ENCODE results near the gene EOGT. TPM values are rescaled to one million over a fixed set of nuclear protein-coding genes. Genes with fewer than 3 reads are reported as not detected.
A peak's percentile ranks its signal among the peaks of the same experiment; 100 is the strongest.

EOGT gene
- total RNA-seq, 2 donors from 2014 or later: 59.2 to 60.3 TPM

DNA sequence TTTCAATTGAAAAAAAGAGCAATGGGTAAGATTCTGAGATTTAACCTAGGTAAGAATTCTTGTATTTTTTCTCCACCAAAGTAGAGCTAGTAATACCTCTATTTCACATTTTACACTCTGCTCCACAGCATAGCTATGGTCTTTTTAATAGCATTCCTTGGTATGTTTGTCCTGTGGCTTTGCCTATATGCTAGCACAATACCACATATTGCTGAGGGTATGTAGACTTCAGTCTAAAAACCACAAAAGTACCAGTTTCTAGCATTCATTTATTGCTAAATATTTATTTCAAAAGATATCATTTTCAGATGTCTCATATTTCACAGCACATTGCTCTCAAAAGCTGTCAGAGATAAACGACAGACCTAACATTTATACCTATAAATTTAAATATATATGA lies 18.2 kb upstream of the EOGT start:
- no peaks in the 10 kb centered on the region for H3K27me3 ChIP-seq
- H3K36me3 ChIP-seq: peaks cover 91% of the 10 kb centered on the region
- no peak overlapping the region for H3K4me3 ChIP-seq
- H3K27ac ChIP-seq: no peak overlapping the region
- no peaks in the 10 kb centered on the region for H3K4me1 ChIP-seq
- DNase-seq (ENCODE audit: low spot score): no peak
- no peaks in the 10 kb centered on the region for H3K9me3 ChIP-seq
- TF ChIP-seq, protein P1, sequence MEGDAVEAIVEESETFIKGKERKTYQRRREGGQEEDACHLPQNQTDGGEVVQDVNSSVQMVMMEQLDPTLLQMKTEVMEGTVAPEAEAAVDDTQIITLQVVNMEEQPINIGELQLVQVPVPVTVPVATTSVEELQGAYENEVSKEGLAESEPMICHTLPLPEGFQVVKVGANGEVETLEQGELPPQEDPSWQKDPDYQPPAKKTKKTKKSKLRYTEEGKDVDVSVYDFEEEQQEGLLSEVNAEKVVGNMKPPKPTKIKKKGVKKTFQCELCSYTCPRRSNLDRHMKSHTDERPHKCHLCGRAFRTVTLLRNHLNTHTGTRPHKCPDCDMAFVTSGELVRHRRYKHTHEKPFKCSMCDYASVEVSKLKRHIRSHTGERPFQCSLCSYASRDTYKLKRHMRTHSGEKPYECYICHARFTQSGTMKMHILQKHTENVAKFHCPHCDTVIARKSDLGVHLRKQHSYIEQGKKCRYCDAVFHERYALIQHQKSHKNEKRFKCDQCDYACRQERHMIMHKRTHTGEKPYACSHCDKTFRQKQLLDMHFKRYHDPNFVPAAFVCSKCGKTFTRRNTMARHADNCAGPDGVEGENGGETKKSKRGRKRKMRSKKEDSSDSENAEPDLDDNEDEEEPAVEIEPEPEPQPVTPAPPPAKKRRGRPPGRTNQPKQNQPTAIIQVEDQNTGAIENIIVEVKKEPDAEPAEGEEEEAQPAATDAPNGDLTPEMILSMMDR (IDR thresholded peaks at IDR 0.05): no peak

DNA sequence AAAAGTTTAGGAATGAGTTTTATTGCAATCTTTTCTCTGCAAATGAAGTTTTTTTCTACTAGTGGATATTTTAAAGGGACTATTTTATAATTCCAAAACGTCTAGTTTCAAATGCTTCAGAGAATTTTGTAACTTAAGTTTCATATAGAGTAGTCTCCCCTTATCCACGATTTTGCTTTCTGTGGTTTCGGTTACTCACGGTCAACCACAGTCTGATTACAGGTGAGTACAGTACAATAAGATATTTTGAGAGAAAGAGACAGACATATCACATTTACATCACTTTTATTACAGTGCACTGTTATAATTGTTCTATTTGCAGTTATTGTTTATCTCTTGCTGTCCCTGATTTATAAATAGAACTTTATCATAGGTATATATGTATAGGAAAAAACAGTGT lies 7.4 kb upstream of the EOGT start:
- no peak for DNase-seq (ENCODE audit: low spot score)
- no peaks in the 10 kb centered on the region for H3K4me1 ChIP-seq
- no peak overlapping the region for H3K4me3 ChIP-seq
- no peaks in the 10 kb centered on the region for H3K9me3 ChIP-seq
- H3K36me3 ChIP-seq: peaks cover 30% of the 10 kb centered on the region
- no peaks in the 10 kb centered on the region for H3K27me3 ChIP-seq
- TF ChIP-seq, protein P1 (IDR thresholded peaks at IDR 0.05): no peak
- no peak overlapping the region for H3K27ac ChIP-seq

DNA sequence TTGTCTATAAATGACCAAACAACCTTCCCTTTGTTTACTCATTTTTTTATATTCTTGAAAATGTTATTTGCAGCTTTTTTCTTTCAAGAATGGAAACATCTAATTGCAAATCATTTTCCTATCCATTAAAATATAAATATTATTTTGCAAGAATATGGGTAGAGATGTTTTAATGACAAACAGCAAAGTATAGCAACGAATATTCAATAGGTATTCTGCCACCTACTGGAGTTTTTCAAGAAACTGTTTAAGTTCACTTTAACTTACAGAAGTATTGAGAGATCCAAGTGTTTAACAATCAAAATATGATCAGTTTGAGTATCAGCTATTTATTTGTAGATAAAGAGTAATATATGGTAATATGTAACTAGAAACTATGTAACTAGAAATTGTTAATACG lies 6.9 kb upstream of the EOGT start:
- no peak overlapping the region for H3K27ac ChIP-seq
- H3K4me3 ChIP-seq: no peak overlapping the region
- no peak for DNase-seq (ENCODE audit: low spot score)
- H3K27me3 ChIP-seq: no peaks in the 10 kb centered on the region
- TF ChIP-seq, protein P1 (IDR thresholded peaks at IDR 0.05): peak in 1 of 2 donors; percentile 36
- H3K36me3 ChIP-seq: peaks cover 26% of the 10 kb centered on the region
- H3K4me1 ChIP-seq: no peaks in the 10 kb centered on the region
- H3K9me3 ChIP-seq: no peaks in the 10 kb centered on the region

DNA sequence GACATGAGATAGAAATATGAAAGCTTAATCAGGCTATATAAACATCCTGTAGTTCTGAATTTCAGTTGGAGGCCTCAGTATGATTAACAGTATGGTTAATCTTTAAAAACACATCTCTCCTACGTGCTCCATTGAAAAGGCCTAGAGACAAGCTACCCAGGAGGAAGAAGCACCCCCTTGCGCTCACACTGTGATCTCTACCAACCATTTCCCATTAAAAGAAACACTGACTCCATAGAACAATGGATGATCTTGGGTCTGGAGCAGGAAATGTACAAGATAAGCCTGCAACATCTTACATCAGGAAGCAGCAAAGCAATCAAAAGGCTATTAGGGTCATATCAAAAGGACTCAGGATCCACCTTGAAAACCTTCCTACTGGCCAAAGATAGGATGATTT lies 3.4 kb upstream of the EOGT start:
- DNase-seq (ENCODE audit: low spot score): no peak
- Histone ChIP-seq H3K36me3 (peaks cover 8% of the 10 kb centered on the region), H3K27ac (no peak overlapping the region), H3K27me3 (no peaks in the 10 kb centered on the region), H3K9me3 (no peaks in the 10 kb centered on the region), H3K4me3 (no peak overlapping the region), H3K4me1 (peaks cover 0 to 20% of the 10 kb centered on the region in 2 donors)
- TF ChIP-seq, protein P1 (IDR thresholded peaks at IDR 0.05): no peak

DNA sequence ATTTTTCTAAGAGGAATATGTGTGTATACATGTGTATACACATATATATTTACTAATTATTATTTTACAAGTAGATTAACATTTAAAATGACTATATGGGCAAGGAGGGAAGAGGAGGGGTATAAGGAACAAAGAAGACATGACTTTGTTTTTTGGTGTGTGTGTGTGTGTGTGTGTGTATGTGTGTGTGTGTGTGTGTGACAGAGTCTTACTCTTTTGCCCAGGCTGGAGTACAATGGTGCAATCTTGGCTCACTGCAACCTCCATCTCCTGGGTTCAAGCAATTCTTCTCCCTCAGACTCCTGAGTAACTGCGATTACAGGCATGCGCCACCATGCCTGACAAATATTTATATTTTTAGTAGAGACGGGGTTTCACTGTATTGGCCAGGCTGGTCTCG lies 2.6 kb upstream of the EOGT start:
- H3K36me3 ChIP-seq: peaks cover 4% of the 10 kb centered on the region
- H3K27ac ChIP-seq: no peak overlapping the region
- no peak for DNase-seq (ENCODE audit: low spot score)
- no peak overlapping the region for H3K4me3 ChIP-seq
- H3K27me3 ChIP-seq: no peaks in the 10 kb centered on the region
- H3K9me3 ChIP-seq: no peaks in the 10 kb centered on the region
- TF ChIP-seq, protein P1 (IDR thresholded peaks at IDR 0.05): no peak
- H3K4me1 ChIP-seq: peaks cover 0 to 24% of the 10 kb centered on the region in 2 donors

DNA sequence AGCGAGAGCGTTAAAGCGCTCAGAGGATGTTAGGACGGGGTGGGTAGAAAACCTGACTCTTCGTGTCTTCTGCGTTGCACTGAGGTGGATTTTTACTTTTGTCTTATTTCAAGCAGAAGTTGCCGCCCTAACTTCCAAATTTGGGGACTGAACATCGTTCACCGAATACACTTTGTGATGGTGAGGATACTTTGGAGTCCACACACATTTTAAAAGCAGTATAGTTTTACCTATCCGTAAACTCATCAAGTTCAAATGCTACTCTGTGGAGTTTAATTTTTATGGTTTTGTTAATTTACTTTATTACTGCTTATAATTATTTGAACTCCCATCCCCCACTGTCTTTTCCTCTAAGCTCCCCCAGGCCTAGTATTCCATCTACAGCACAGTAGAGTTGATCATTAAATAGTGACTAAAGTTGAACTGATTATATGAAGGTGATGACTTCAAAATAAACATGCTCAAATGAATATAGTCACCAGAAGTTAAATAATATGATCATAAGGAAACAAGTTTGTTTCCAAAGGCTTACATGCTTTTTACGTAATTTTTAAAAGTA lies 617 bp upstream of the EOGT start:
- H3K27me3 ChIP-seq: no peaks in the 10 kb centered on the region
- H3K27ac ChIP-seq: peak overlapping the region; percentile 97 to 100
- TF ChIP-seq, protein P1 (IDR thresholded peaks at IDR 0.05): no peak
- H3K36me3 ChIP-seq: peaks cover 4% of the 10 kb centered on the region
- H3K4me1 ChIP-seq: peaks cover 0 to 36% of the 10 kb centered on the region in 2 donors
- H3K9me3 ChIP-seq: no peaks in the 10 kb centered on the region
- DNase-seq (ENCODE audit: low spot score): no peak
- peak overlapping the region; percentile 77 to 84 for H3K4me3 ChIP-seq
